ENCODE data around the gene TNFRSF17. TPM values are rescaled to one million over a fixed set of nuclear protein-coding genes. Genes with fewer than 3 reads are reported as not detected.

TNFRSF17 gene
- total RNA-seq, 2 donors from 2014 or later, result not detected

GRCh38 chr16:11996433-11997330, 31.7 kb downstream of the TNFRSF17 start:
- no peak overlapping the region for H3K27ac Mint-ChIP-seq
- ATAC-seq (replicated peaks in 1 of 2), result no peak
- H3K36me3 Mint-ChIP-seq (ENCODE audit: insufficient read depth in 2 of 2), result no peaks in the 10 kb centered on the region

GRCh38 chr16:12000032-12000431, 35.0 kb downstream of the TNFRSF17 start:
- Mint-ChIP-seq H3K4me3 (no peak overlapping the region), H3K27me3 (ENCODE audit: low read depth) (no peaks in the 10 kb centered on the region), H3K27ac (no peak overlapping the region), H3K36me3 (ENCODE audit: insufficient read depth in 2 of 2) (no peaks in the 10 kb centered on the region), H3K4me1 (ENCODE audit: low read depth) (peaks cover 13% of the 10 kb centered on the region), H3K9me3 (no peaks in the 10 kb centered on the region)
- DNase-seq, result no peak
- ATAC-seq (replicated peaks in 1 of 2), result no peak

More at GRCh38 chr16:11996433-11997330, 31.7 kb downstream of the TNFRSF17 start:
- no peaks in the 10 kb centered on the region for H3K9me3 Mint-ChIP-seq
- H3K27me3 Mint-ChIP-seq (ENCODE audit: low read depth), result no peaks in the 10 kb centered on the region
- H3K4me1 Mint-ChIP-seq (ENCODE audit: low read depth), result peaks cover 13% of the 10 kb centered on the region
- DNase-seq, result no peak
- H3K4me3 Mint-ChIP-seq, result no peak overlapping the region

- peaks cover 13% of the 10 kb centered on the region for H3K4me1 Mint-ChIP-seq (ENCODE audit: low read depth)
Observed at GRCh38 chr16:12002447-12003006, 37.5 kb downstream of the TNFRSF17 start.

GRCh38 chr16:12006637-12007036, 41.6 kb downstream of the TNFRSF17 start:
- Mint-ChIP-seq H3K27me3 (ENCODE audit: low read depth) (no peaks in the 10 kb centered on the region), H3K9me3 (no peaks in the 10 kb centered on the region), H3K27ac (no peak overlapping the region), H3K36me3 (ENCODE audit: insufficient read depth in 2 of 2) (no peaks in the 10 kb centered on the region), H3K4me3 (no peak overlapping the region), H3K4me1 (ENCODE audit: low read depth) (peaks cover 17% of the 10 kb centered on the region)
- DNase-seq (no peak), ATAC-seq (replicated peaks in 1 of 2) (no peak)

More at GRCh38 chr16:12002447-12003006, 37.5 kb downstream of the TNFRSF17 start:
- DNase-seq, result no peak
- no peaks in the 10 kb centered on the region for H3K9me3 Mint-ChIP-seq
- H3K36me3 Mint-ChIP-seq (ENCODE audit: insufficient read depth in 2 of 2), result no peaks in the 10 kb centered on the region
- no peak overlapping the region for H3K4me3 Mint-ChIP-seq
- no peak overlapping the region for H3K27ac Mint-ChIP-seq
- no peaks in the 10 kb centered on the region for H3K27me3 Mint-ChIP-seq (ENCODE audit: low read depth)
- ATAC-seq (replicated peaks in 1 of 2), result no peak

GRCh38 chr16:12009462-12009861, 44.5 kb downstream of the TNFRSF17 start:
- Mint-ChIP-seq H3K27me3 (ENCODE audit: low read depth) (no peaks in the 10 kb centered on the region), H3K36me3 (ENCODE audit: insufficient read depth in 2 of 2) (no peaks in the 10 kb centered on the region), H3K27ac (no peak overlapping the region), H3K9me3 (no peaks in the 10 kb centered on the region), H3K4me1 (ENCODE audit: low read depth) (peaks cover 17% of the 10 kb centered on the region), H3K4me3 (peak overlapping the region in 1 of 2 donors; percentile 16)
- DNase-seq, result no peak
- no peak for ATAC-seq (replicated peaks in 1 of 2)

- no peak for DNase-seq
- peak overlapping the region in 1 of 2 donors; percentile 16 for H3K4me3 Mint-ChIP-seq
- H3K9me3 Mint-ChIP-seq, result no peaks in the 10 kb centered on the region
- ATAC-seq (replicated peaks in 1 of 2), result peak; percentile 57 to 61
- no peak overlapping the region for H3K27ac Mint-ChIP-seq
- H3K36me3 Mint-ChIP-seq (ENCODE audit: insufficient read depth in 2 of 2), result no peaks in the 10 kb centered on the region
- H3K27me3 Mint-ChIP-seq (ENCODE audit: low read depth), result no peaks in the 10 kb centered on the region
- peaks cover 17% of the 10 kb centered on the region for H3K4me1 Mint-ChIP-seq (ENCODE audit: low read depth)
Observed at GRCh38 chr16:12009922-12010321, 44.9 kb downstream of the TNFRSF17 start.

GRCh38 chr16:12010388-12011251, 45.6 kb downstream of the TNFRSF17 start:
- ATAC-seq (replicated peaks in 1 of 2), result no peak

GRCh38 chr16:12011565-12011964, 46.6 kb downstream of the TNFRSF17 start:
- H3K27me3 Mint-ChIP-seq (ENCODE audit: low read depth), result no peaks in the 10 kb centered on the region
- H3K4me1 Mint-ChIP-seq (ENCODE audit: low read depth), result peaks cover 17% of the 10 kb centered on the region
- no peaks in the 10 kb centered on the region for H3K36me3 Mint-ChIP-seq (ENCODE audit: insufficient read depth in 2 of 2)
- no peaks in the 10 kb centered on the region for H3K9me3 Mint-ChIP-seq
- no peak for ATAC-seq (replicated peaks in 1 of 2)
- DNase-seq, result no peak
- H3K4me3 Mint-ChIP-seq, result no peak overlapping the region
- no peak overlapping the region for H3K27ac Mint-ChIP-seq

More at GRCh38 chr16:12010388-12011251, 45.6 kb downstream of the TNFRSF17 start:
- H3K27me3 Mint-ChIP-seq (ENCODE audit: low read depth), result no peaks in the 10 kb centered on the region
- no peak overlapping the region for H3K4me3 Mint-ChIP-seq
- no peak overlapping the region for H3K27ac Mint-ChIP-seq
- no peak for DNase-seq
- H3K36me3 Mint-ChIP-seq (ENCODE audit: insufficient read depth in 2 of 2), result no peaks in the 10 kb centered on the region
- no peaks in the 10 kb centered on the region for H3K9me3 Mint-ChIP-seq
- H3K4me1 Mint-ChIP-seq (ENCODE audit: low read depth), result peaks cover 17% of the 10 kb centered on the region

GRCh38 chr16:12016291-12016947, 51.4 kb downstream of the TNFRSF17 start:
- no peak overlapping the region for H3K27ac Mint-ChIP-seq
- no peaks in the 10 kb centered on the region for H3K36me3 Mint-ChIP-seq (ENCODE audit: insufficient read depth in 2 of 2)
- DNase-seq (no peak), ATAC-seq (replicated peaks in 1 of 2) (no peak)
- H3K4me3 Mint-ChIP-seq, result no peak overlapping the region
- no peaks in the 10 kb centered on the region for H3K9me3 Mint-ChIP-seq
- H3K27me3 Mint-ChIP-seq (ENCODE audit: low read depth), result no peaks in the 10 kb centered on the region
- no peaks in the 10 kb centered on the region for H3K4me1 Mint-ChIP-seq (ENCODE audit: low read depth)

GRCh38 chr16:12017558-12017957, 52.5 kb downstream of the TNFRSF17 start:
- Mint-ChIP-seq H3K36me3 (ENCODE audit: insufficient read depth in 2 of 2) (no peaks in the 10 kb centered on the region), H3K27ac (peak overlapping the region; percentile 68), H3K27me3 (ENCODE audit: low read depth) (no peaks in the 10 kb centered on the region), H3K9me3 (no peaks in the 10 kb centered on the region), H3K4me3 (no peak overlapping the region), H3K4me1 (ENCODE audit: low read depth) (no peaks in the 10 kb centered on the region)
- ATAC-seq (replicated peaks in 1 of 2) (no peak), DNase-seq (no peak)

All from activated T-cell treated with anti-CD3 and anti-CD28 coated beads, Interleukin-2, amount 50 U/mL, for 72 hours (primary cell).